Large intestine (tissue), 12 donors: ENCODE data around the gene CDK10. TPM values are rescaled to one million over a fixed set of nuclear protein-coding genes. Genes with fewer than 3 reads are reported as not detected.

Source experiments
- DNase-seq, 2 donors: peaks; one replicate each; pipeline versions ENCODE4 v3.0.0 to v3.0.0-alpha.2; 2013
- H3K27ac ChIP-seq: one replicate; pipeline ENCODE4 v1.5.1; 2013; ENCODE audit warnings: low read length
- H3K27me3 ChIP-seq: 2 replicates; pipeline ENCODE4 v1.6.1; 2013; ENCODE audit warnings: low read length; ENCODE audit not compliant: control insufficient read depth, insufficient read depth
- H3K36me3 ChIP-seq: 2 replicates; pipeline ENCODE4 v1.6.1; 2013; ENCODE audit warnings: low read length; ENCODE audit not compliant: control insufficient read depth, insufficient read depth
- H3K4me1 ChIP-seq: one replicate; pipeline ENCODE4 v1.6.1; 2013; ENCODE audit warnings: low read length; ENCODE audit not compliant: control insufficient read depth, insufficient read depth
- H3K4me3 ChIP-seq: one replicate; pipeline ENCODE4 v1.5.1; 2013; ENCODE audit warnings: low read length
- H3K9me3 ChIP-seq: one replicate; pipeline ENCODE4 v1.6.1; 2013; ENCODE audit warnings: mild to moderate bottlenecking, low read depth, low read length, moderate library complexity; ENCODE audit not compliant: control insufficient read depth
- WGBS: methylation state at CpG from one replicate; pipeline ENCODE4 v1.1.5; 2013; ENCODE audit warnings: low lambda C conversion rate; ENCODE audit not compliant: insufficient coverage; 5-methylcytosine and 5-hydroxymethylcytosine counted together
- long read RNA-seq, 11 donors: transcript quantifications; one replicate each; lab custom pipeline, GENCODE V29; 2026
- polyA plus RNA-seq: library from polyadenylated mRNA; unstranded; fragments of 120-200 nt; gene quantifications from one replicate; pipeline ENCODE4 v1.2.1, GENCODE V29; 2013

CDK10 gene
- 165 TPM for polyA plus RNA-seq
- long read RNA-seq, donor 1, partial matches to known transcripts: 12 of 16 reads
- long read RNA-seq, donor 1, other reads (novel, unspliced or antisense): 0 of 16 reads
- long read RNA-seq, donor 2, partial matches to known transcripts: 0 of 4 reads
- long read RNA-seq, donor 2, other reads (novel, unspliced or antisense): 0 of 4 reads
- long read RNA-seq, donor 3: 0 reads
- long read RNA-seq, donor 4: 0 reads
- long read RNA-seq, donor 5, partial matches to known transcripts: 0 of 4 reads
- long read RNA-seq, donor 5, other reads (novel, unspliced or antisense): 0 of 4 reads
- long read RNA-seq, donor 6, partial matches to known transcripts: 0 of 5 reads
- long read RNA-seq, donor 6, other reads (novel, unspliced or antisense): 0 of 5 reads
- long read RNA-seq, donor 7: 0 reads
- long read RNA-seq, donor 8, partial matches to known transcripts: 0 of 6 reads
- long read RNA-seq, donor 8, other reads (novel, unspliced or antisense): 0 of 6 reads
- long read RNA-seq, donor 9, partial matches to known transcripts: 0 of 6 reads
- long read RNA-seq, donor 9, other reads (novel, unspliced or antisense): 0 of 6 reads
- long read RNA-seq, donor 10, partial matches to known transcripts: 0 of 7 reads
- long read RNA-seq, donor 10, other reads (novel, unspliced or antisense): 0 of 7 reads
- long read RNA-seq, donor 11, partial matches to known transcripts: 0 of 7 reads
- long read RNA-seq, donor 11, other reads (novel, unspliced or antisense): 0 of 7 reads

GRCh38 chr16:89686520-89687091 lies at the start of gene CDK10:
Gene CDK10, plus strand, starts transcription at chr16:89686689. Its CDS starts 22 bp downstream, at chr16:89686711.
- DNase-seq: peak; percentile 91 to 93
- Histone ChIP-seq H3K4me3 (peak within 1 kb of the TSS; percentile 81), H3K9me3 (peaks cover 4% of the 10 kb centered on the region), H3K36me3 (peaks cover 25% of the 10 kb centered on the region), H3K27me3 (no peaks in the 10 kb centered on the region), H3K27ac (peak within 1 kb of the TSS; percentile 80), H3K4me1 (peaks cover 11% of the 10 kb centered on the region)
- WGBS: no CpG with 5 or more reads among the region's 67 CpGs

- peaks cover 5% of the 10 kb centered on the region for H3K9me3 ChIP-seq
- no peak overlapping the region for H3K27ac ChIP-seq
- peaks cover 24% of the 10 kb centered on the region for H3K36me3 ChIP-seq
- H3K4me1 ChIP-seq: peaks cover 15% of the 10 kb centered on the region
- no peak for DNase-seq
- no CpG with 5 or more reads among the region's 10 CpGs for WGBS
- no peak overlapping the region for H3K4me3 ChIP-seq
- H3K27me3 ChIP-seq: no peaks in the 10 kb centered on the region
Measured at GRCh38 chr16:89637379-89637778, 49.1 kb upstream of the CDK10 start.

- peaks cover 4% of the 10 kb centered on the region for H3K4me1 ChIP-seq
- no peak overlapping the region for H3K27ac ChIP-seq
- peaks cover 5% of the 10 kb centered on the region for H3K9me3 ChIP-seq
- no peaks in the 10 kb centered on the region for H3K27me3 ChIP-seq
- DNase-seq: no peak
- no CpG with 5 or more reads among the region's 10 CpGs for WGBS
- H3K36me3 ChIP-seq: peaks cover 24% of the 10 kb centered on the region
- no peak overlapping the region for H3K4me3 ChIP-seq
Measured at GRCh38 chr16:89638455-89638854, 48.0 kb upstream of the CDK10 start.

- WGBS: no CpG with 5 or more reads among the region's 6 CpGs
- no peak for DNase-seq
- Histone ChIP-seq H3K9me3 (peaks cover 3% of the 10 kb centered on the region), H3K27me3 (no peaks in the 10 kb centered on the region), H3K27ac (no peak overlapping the region), H3K4me3 (no peak overlapping the region), H3K36me3 (peaks cover 26% of the 10 kb centered on the region), H3K4me1 (no peaks in the 10 kb centered on the region)
Measured at GRCh38 chr16:89639385-89639784, 47.1 kb upstream of the CDK10 start.

- Histone ChIP-seq H3K4me1 (no peaks in the 10 kb centered on the region), H3K4me3 (no peak overlapping the region), H3K9me3 (peaks cover 3% of the 10 kb centered on the region), H3K27me3 (no peaks in the 10 kb centered on the region), H3K36me3 (peaks cover 43% of the 10 kb centered on the region), H3K27ac (no peak overlapping the region)
- WGBS: 20% methylated on average over 1 of the region's 14 CpGs
- no peak for DNase-seq
Measured at GRCh38 chr16:89641458-89642119, 44.9 kb upstream of the CDK10 start.

- Histone ChIP-seq H3K36me3 (peaks cover 43% of the 10 kb centered on the region), H3K4me1 (no peaks in the 10 kb centered on the region), H3K4me3 (no peak overlapping the region), H3K9me3 (peaks cover 4% of the 10 kb centered on the region), H3K27me3 (no peaks in the 10 kb centered on the region), H3K27ac (no peak overlapping the region)
- no peak for DNase-seq
- no CpG with 5 or more reads among the region's 13 CpGs for WGBS
Measured at GRCh38 chr16:89642574-89642973, 43.9 kb upstream of the CDK10 start.

DNA sequence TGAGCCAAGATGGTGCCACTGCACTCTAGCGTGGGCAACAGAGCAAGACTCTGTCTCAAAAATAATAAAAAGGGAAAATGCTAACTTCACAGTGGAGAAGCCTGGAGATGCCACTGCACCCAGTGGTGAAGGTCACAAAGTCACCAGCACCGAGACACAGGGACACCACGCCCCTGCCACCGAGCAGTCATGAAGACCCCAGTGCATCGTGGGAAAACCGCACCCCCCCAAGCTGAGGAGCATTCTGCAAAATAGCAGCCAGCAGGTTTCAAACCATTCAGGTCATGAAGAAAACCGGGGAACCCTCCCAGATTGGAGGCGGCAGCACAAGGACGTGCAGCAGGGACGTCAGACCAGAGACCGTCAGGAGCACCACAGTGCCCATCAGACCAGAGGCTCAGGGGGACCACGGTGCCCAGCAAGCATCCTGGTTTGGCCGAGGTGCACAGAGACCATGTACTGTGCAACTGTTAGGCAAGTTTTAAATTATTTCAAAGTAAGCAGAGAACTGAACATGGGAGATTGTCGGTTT lies 42.7 kb upstream of the CDK10 start:
- Histone ChIP-seq H3K4me3 (no peak overlapping the region), H3K27ac (no peak overlapping the region), H3K4me1 (no peaks in the 10 kb centered on the region), H3K27me3 (no peaks in the 10 kb centered on the region), H3K9me3 (peaks cover 6% of the 10 kb centered on the region), H3K36me3 (peaks cover 35% of the 10 kb centered on the region)
- no peak for DNase-seq
- whole genome bisulfite sequencing: no CpG with 5 or more reads among the region's 14 CpGs

DNA sequence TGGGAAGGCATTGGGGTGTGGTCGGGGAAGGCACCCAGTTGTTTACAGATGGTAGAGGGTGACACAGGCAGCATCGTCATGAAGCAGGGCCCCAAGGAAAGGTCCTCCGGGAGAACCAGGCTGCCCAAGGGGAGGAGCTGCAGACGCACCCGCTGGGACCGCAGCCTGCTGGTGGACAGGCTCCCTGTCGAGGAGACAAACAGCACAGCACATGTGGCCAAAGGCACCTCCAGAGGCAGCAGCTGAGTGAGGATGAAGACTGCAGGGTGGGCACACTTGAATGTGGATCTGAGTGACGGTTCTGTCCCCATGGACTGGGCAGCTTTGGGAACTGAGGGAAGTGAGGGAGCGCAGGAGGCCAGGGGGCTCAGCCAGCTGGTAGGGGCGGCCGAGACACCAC lies 41.4 kb upstream of the CDK10 start:
- Histone ChIP-seq H3K4me3 (no peak overlapping the region), H3K27me3 (no peaks in the 10 kb centered on the region), H3K9me3 (peaks cover 6% of the 10 kb centered on the region), H3K36me3 (peaks cover 40% of the 10 kb centered on the region), H3K27ac (no peak overlapping the region), H3K4me1 (no peaks in the 10 kb centered on the region)
- no peak for DNase-seq
- WGBS: no CpG with 5 or more reads among the region's 11 CpGs

DNA sequence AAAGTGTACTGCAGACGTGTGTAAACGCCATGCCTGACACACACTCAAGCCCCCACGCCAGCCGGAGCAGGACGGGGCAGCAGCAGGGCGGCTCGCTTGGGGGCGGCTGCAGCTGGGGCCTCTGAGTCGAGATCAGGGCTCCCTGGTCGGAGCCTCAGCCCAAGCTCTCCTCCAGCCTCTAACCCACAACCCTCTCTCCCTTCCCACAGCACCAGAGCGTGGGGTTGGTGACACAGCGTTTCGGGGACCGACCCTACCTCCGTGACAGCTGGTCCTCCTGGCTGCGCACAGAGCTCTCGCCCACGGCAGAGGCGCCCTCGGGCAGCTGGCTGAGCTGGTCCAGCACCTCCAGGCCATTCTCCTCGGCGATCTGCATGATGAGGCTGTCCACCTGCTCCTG lies 40.2 kb upstream of the CDK10 start:
- Histone ChIP-seq H3K36me3 (peaks cover 48% of the 10 kb centered on the region), H3K9me3 (peaks cover 6% of the 10 kb centered on the region)
- no CpG with 5 or more reads among the region's 22 CpGs for WGBS

DNA sequence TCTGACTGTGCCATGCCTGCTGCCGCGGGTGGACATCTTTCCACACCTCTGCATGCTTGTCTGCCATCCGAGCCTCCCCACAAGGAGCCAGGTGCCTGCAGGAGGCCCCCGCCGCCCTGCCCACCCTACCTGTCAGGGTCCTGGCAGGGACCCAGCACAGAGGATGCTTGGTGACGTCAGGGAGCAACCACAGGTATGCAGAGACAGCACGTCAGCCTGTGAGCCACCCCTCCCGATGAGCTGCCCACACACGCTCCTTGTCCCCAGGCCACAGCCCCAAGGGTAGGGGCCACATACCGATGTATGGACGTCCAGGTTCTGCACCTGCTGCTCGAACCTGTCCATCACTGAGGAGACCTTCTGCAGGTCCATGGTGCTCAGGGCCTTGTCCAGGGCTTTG lies 39.6 kb upstream of the CDK10 start:
- H3K27ac ChIP-seq: no peak overlapping the region
- DNase-seq: no peak
- WGBS: no CpG with 5 or more reads among the region's 12 CpGs
- peaks cover 6% of the 10 kb centered on the region for H3K9me3 ChIP-seq
- H3K36me3 ChIP-seq: peaks cover 53% of the 10 kb centered on the region
- H3K27me3 ChIP-seq: no peaks in the 10 kb centered on the region
- H3K4me3 ChIP-seq: no peak overlapping the region
- H3K4me1 ChIP-seq: no peaks in the 10 kb centered on the region

More for the DNA sequence above, 40.2 kb upstream of the CDK10 start:
- H3K4me1 ChIP-seq: no peaks in the 10 kb centered on the region
- H3K27ac ChIP-seq: no peak overlapping the region
- no peak for DNase-seq
- H3K27me3 ChIP-seq: no peaks in the 10 kb centered on the region
- H3K4me3 ChIP-seq: no peak overlapping the region
